HG02588 (cell line): ENCODE measurements around the gene TAF1D.

ENCODE experiments used
- ATAC-seq: cut with Tn5 transposase; IDR thresholded peaks from one replicate; pipeline ENCODE4 v1.9.1; 2021; ENCODE audit warnings: mild to moderate bottlenecking, moderate library complexity; ENCODE audit not compliant: unreplicated experiment

TAF1D gene

GRCh38 chr11:93727985-93728791, 13.1 kb downstream of the TAF1D start:
- ATAC-seq, result no peak

- ATAC-seq, result no peak
These were observed 17.2 kb downstream of the TAF1D start for GRCh38 chr11:93724089-93724488.

GRCh38 chr11:93720522-93720921, 20.8 kb downstream of the TAF1D start:
- ATAC-seq, result no peak

GRCh38 chr11:93719310-93719709, 22.0 kb downstream of the TAF1D start:
- ATAC-seq, result no peak

- peak; percentile 86 for ATAC-seq
These were observed 23.2 kb downstream of the TAF1D start for GRCh38 chr11:93718057-93718563.

GRCh38 chr11:93717501-93717900, 23.8 kb downstream of the TAF1D start:
- ATAC-seq, result no peak

- no peak for ATAC-seq
These were observed 25.4 kb downstream of the TAF1D start for GRCh38 chr11:93715797-93716396.

GRCh38 chr11:93712678-93713077, 28.6 kb downstream of the TAF1D start:
- ATAC-seq, result no peak

- no peak for ATAC-seq
These were observed 31.1 kb downstream of the TAF1D start for GRCh38 chr11:93710239-93710638.

GRCh38 chr11:93704237-93704636, 37.1 kb downstream of the TAF1D start:
- ATAC-seq, result no peak

GRCh38 chr11:93700830-93701229, 40.5 kb downstream of the TAF1D start:
- no peak for ATAC-seq

GRCh38 chr11:93697611-93698010, 43.7 kb downstream of the TAF1D start:
- no peak for ATAC-seq

- no peak for ATAC-seq
These were observed 46.7 kb downstream of the TAF1D start for GRCh38 chr11:93694557-93694956.

GRCh38 chr11:93694109-93694508, 47.2 kb downstream of the TAF1D start:
- ATAC-seq, result no peak

- ATAC-seq, result peak; percentile 79
These were observed 52.1 kb downstream of the TAF1D start for GRCh38 chr11:93689240-93689639.

GRCh38 chr11:93686812-93687211, 54.5 kb downstream of the TAF1D start:
- ATAC-seq, result no peak

GRCh38 chr11:93686226-93686625, 55.1 kb downstream of the TAF1D start:
- no peak for ATAC-seq
